Measurements from ENCODE around the gene FAM162B. TPM values are rescaled to one million over a fixed set of nuclear protein-coding genes. Genes with fewer than 3 reads are reported as not detected.
"Not testable (repeated sequence)": the region's sequence is repeated elsewhere in the genome, so short reads cannot be mapped to it uniquely, and the experiment has no call there.

FAM162B gene
- total RNA-seq, 2 donors from 2014 or later = 2.3 TPM; not detected in 1

GRCh38 chr6:116762235-116762634 lies 3.3 kb downstream of the FAM162B start:
- no peak overlapping the region for H3K27ac ChIP-seq
- no peak overlapping the region for H3K4me3 ChIP-seq
- DNase-seq (ENCODE audit: low spot score) = no peak
- H3K4me1 ChIP-seq (ENCODE audit: control insufficient read depth in 1 of 2, low read depth in 2 of 2) = peaks cover 0 to 12% of the 10 kb centered on the region in 2 donors
- TF ChIP-seq CTCF (IDR thresholded peaks at IDR 0.05) = no peak
- no peak for ATAC-seq (ENCODE audit: insufficient number of reproducible peaks, low FRiP score, low read depth)
- H3K36me3 ChIP-seq = no peaks in the 10 kb centered on the region
- H3K27me3 ChIP-seq (replicated peaks; ENCODE audit: insufficient read depth) = no peaks in the 10 kb centered on the region
- no peaks in the 10 kb centered on the region for H3K9me3 ChIP-seq

GRCh38 chr6:116761779-116762178 lies 3.7 kb downstream of the FAM162B start:
- Histone ChIP-seq H3K9me3 (no peaks in the 10 kb centered on the region), H3K27ac (no peak overlapping the region), H3K4me1 (ENCODE audit: control insufficient read depth in 1 of 2, low read depth in 2 of 2) (peaks cover 0 to 12% of the 10 kb centered on the region in 2 donors), H3K36me3 (no peaks in the 10 kb centered on the region), H3K4me3 (no peak overlapping the region), H3K27me3 (replicated peaks; ENCODE audit: insufficient read depth) (no peaks in the 10 kb centered on the region)
- ATAC-seq (ENCODE audit: insufficient number of reproducible peaks, low FRiP score, low read depth) (no peak), DNase-seq (ENCODE audit: low spot score) (no peak)
- no peak for TF ChIP-seq CTCF (IDR thresholded peaks at IDR 0.05)

GRCh38 chr6:116745176-116745575 lies 20.3 kb downstream of the FAM162B start:
- Histone ChIP-seq H3K4me3 (no peak overlapping the region), H3K27me3 (replicated peaks; ENCODE audit: insufficient read depth) (no peaks in the 10 kb centered on the region), H3K27ac (no peak overlapping the region), H3K4me1 (ENCODE audit: control insufficient read depth in 1 of 2, low read depth in 2 of 2) (no peaks in the 10 kb centered on the region), H3K9me3 (peaks cover 6% of the 10 kb centered on the region), H3K36me3 (no peaks in the 10 kb centered on the region)
- no peak for TF ChIP-seq CTCF (IDR thresholded peaks at IDR 0.05)
- ATAC-seq (ENCODE audit: insufficient number of reproducible peaks, low FRiP score, low read depth) (no peak), DNase-seq (ENCODE audit: low spot score) (no peak)

GRCh38 chr6:116741571-116741970 lies 23.9 kb downstream of the FAM162B start:
- DNase-seq (ENCODE audit: low spot score) (no peak), ATAC-seq (ENCODE audit: insufficient number of reproducible peaks, low FRiP score, low read depth) (no peak)
- H3K4me3 ChIP-seq = no peak overlapping the region
- TF ChIP-seq CTCF (IDR thresholded peaks at IDR 0.05) = no peak
- no peak overlapping the region for H3K27ac ChIP-seq
- no peaks in the 10 kb centered on the region for H3K36me3 ChIP-seq
- H3K27me3 ChIP-seq (replicated peaks; ENCODE audit: insufficient read depth) = no peaks in the 10 kb centered on the region
- peaks cover 12% of the 10 kb centered on the region for H3K9me3 ChIP-seq
- no peaks in the 10 kb centered on the region for H3K4me1 ChIP-seq (ENCODE audit: control insufficient read depth in 1 of 2, low read depth in 2 of 2)

- H3K27me3 ChIP-seq (replicated peaks; ENCODE audit: insufficient read depth); H3K27ac ChIP-seq; ATAC-seq (ENCODE audit: insufficient number of reproducible peaks, low FRiP score, low read depth); H3K4me3 ChIP-seq; H3K4me1 ChIP-seq (ENCODE audit: control insufficient read depth in 1 of 2, low read depth in 2 of 2); H3K36me3 ChIP-seq; DNase-seq (ENCODE audit: low spot score): not testable (repeated sequence)
- H3K9me3 ChIP-seq = peaks cover 11% of the 10 kb centered on the region
Observed at GRCh38 chr6:116740486-116740885, 25.0 kb downstream of the FAM162B start.

GRCh38 chr6:116737004-116737403 lies 28.5 kb downstream of the FAM162B start:
- Histone ChIP-seq H3K27ac (no peak overlapping the region), H3K27me3 (replicated peaks; ENCODE audit: insufficient read depth) (no peaks in the 10 kb centered on the region), H3K36me3 (no peaks in the 10 kb centered on the region), H3K4me3 (no peak overlapping the region), H3K9me3 (peaks cover 6% of the 10 kb centered on the region), H3K4me1 (ENCODE audit: control insufficient read depth in 1 of 2, low read depth in 2 of 2) (no peaks in the 10 kb centered on the region)
- ATAC-seq (ENCODE audit: insufficient number of reproducible peaks, low FRiP score, low read depth) (no peak), DNase-seq (ENCODE audit: low spot score) (no peak)
- no peak for TF ChIP-seq CTCF (IDR thresholded peaks at IDR 0.05)
